IPS-11a (cell line): ENCODE results near the gene SLC35B1.
A peak's percentile ranks its signal among the peaks of the same experiment; 100 is the strongest.
"Not testable (repeated sequence)": the region's sequence is repeated elsewhere in the genome, so short reads cannot be mapped to it uniquely, and the experiment has no call there.

Experiments
- H3K4me3 ChIP-seq: one replicate; pipeline ENCODE4 v1.5.1; 2013; ENCODE audit warnings: low read depth, low read length, control low read depth

Gene SLC35B1

GRCh38 chr17:49734515-49735490 is 27.0 kb upstream of the SLC35B1 start:
- H3K4me3 ChIP-seq, result no peak overlapping the region

- no peak overlapping the region for H3K4me3 ChIP-seq
Measured at GRCh38 chr17:49731435-49731831, 23.7 kb upstream of the SLC35B1 start.

- no peak overlapping the region for H3K4me3 ChIP-seq
Measured at GRCh38 chr17:49730785-49731434, 23.1 kb upstream of the SLC35B1 start.

GRCh38 chr17:49730078-49730784 is 22.5 kb upstream of the SLC35B1 start:
- H3K4me3 ChIP-seq, result no peak overlapping the region

GRCh38 chr17:49729069-49729468 is 21.3 kb upstream of the SLC35B1 start:
- H3K4me3 ChIP-seq, result no peak overlapping the region

- no peak overlapping the region for H3K4me3 ChIP-seq
Measured at GRCh38 chr17:49728425-49728824, 20.7 kb upstream of the SLC35B1 start.

- H3K4me3 ChIP-seq, result no peak overlapping the region
Measured at GRCh38 chr17:49727380-49727779, 19.6 kb upstream of the SLC35B1 start.

GRCh38 chr17:49725452-49726130 is 17.8 kb upstream of the SLC35B1 start:
- H3K4me3 ChIP-seq, result no peak overlapping the region

- not testable (repeated sequence) for H3K4me3 ChIP-seq
Measured at GRCh38 chr17:49724552-49724951, 16.8 kb upstream of the SLC35B1 start.

- no peak overlapping the region for H3K4me3 ChIP-seq
Measured at GRCh38 chr17:49723423-49723822, 15.7 kb upstream of the SLC35B1 start.

GRCh38 chr17:49722066-49722465 is 14.3 kb upstream of the SLC35B1 start:
- no peak overlapping the region for H3K4me3 ChIP-seq

- H3K4me3 ChIP-seq, result no peak overlapping the region
Measured at GRCh38 chr17:49717371-49717861, 9.7 kb upstream of the SLC35B1 start.

GRCh38 chr17:49716668-49717364 is 9.1 kb upstream of the SLC35B1 start:
- no peak overlapping the region for H3K4me3 ChIP-seq

GRCh38 chr17:49715717-49716279 is 8.0 kb upstream of the SLC35B1 start:
- no peak overlapping the region for H3K4me3 ChIP-seq

GRCh38 chr17:49715216-49715615 is 7.5 kb upstream of the SLC35B1 start:
- no peak overlapping the region for H3K4me3 ChIP-seq

- no peak overlapping the region for H3K4me3 ChIP-seq
Measured at GRCh38 chr17:49708515-49709183, 885 bp upstream of the SLC35B1 start.

GRCh38 chr17:49707246-49707607 is 537 bp downstream of the SLC35B1 start:
- peak overlapping the region; percentile 92 for H3K4me3 ChIP-seq

- H3K4me3 ChIP-seq, result no peak overlapping the region
Measured at GRCh38 chr17:49705254-49705653, 2.5 kb downstream of the SLC35B1 start.

- H3K4me3 ChIP-seq, result no peak overlapping the region
Measured at GRCh38 chr17:49703557-49704277, 4.0 kb downstream of the SLC35B1 start.
